ENCODE data around the gene PVRIG.
"Not testable (repeated sequence)": the region's sequence is repeated elsewhere in the genome, so short reads cannot be mapped to it uniquely, and the experiment has no call there.

DNA sequence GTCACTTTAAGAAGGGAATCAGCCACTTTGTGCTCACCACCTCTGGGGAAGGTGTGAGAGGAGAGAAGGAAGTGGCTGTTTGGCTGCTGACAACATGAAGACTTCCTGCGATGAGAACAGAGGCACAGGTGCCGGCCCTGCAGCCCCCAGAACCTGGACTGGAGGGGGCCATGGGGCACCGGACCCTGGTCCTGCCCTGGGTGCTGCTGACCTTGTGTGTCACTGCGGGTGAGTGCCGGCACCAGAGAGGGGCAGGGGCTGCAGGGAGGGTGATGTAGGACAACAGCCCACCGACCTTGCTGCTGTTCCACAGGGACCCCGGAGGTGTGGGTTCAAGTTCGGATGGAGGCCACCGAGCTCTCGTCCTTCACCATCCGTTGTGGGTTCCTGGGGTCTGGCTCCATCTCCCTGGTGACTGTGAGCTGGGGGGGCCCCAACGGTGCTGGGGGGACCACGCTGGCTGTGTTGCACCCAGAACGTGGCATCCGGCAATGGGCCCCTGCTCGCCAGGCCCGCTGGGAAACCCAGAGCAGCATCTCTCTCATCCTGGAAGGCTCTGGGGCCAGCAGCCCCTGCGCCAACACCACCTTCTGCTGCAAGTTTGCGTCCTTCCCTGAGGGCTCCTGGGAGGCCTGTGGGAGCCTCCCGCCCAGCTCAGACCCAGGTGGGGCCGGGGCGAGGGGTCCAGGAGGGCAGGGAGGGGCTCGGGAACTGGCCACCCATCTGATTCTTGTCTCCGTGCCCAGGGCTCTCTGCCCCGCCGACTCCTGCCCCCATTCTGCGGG, at the start of gene PVRIG:
- TF ChIP-seq, protein P1, sequence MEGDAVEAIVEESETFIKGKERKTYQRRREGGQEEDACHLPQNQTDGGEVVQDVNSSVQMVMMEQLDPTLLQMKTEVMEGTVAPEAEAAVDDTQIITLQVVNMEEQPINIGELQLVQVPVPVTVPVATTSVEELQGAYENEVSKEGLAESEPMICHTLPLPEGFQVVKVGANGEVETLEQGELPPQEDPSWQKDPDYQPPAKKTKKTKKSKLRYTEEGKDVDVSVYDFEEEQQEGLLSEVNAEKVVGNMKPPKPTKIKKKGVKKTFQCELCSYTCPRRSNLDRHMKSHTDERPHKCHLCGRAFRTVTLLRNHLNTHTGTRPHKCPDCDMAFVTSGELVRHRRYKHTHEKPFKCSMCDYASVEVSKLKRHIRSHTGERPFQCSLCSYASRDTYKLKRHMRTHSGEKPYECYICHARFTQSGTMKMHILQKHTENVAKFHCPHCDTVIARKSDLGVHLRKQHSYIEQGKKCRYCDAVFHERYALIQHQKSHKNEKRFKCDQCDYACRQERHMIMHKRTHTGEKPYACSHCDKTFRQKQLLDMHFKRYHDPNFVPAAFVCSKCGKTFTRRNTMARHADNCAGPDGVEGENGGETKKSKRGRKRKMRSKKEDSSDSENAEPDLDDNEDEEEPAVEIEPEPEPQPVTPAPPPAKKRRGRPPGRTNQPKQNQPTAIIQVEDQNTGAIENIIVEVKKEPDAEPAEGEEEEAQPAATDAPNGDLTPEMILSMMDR (IDR thresholded peaks at IDR 0.05): not testable (repeated sequence)
- TF ChIP-seq POLR2AphosphoS5, POLR2A (IDR thresholded peaks at IDR 0.05): not testable (repeated sequence)

Measured in prostate gland (tissue), 2 donors.